GM10847 (cell line): ENCODE data around the gene CCDC34.

Source experiments
- POLR2A ChIP-seq: IDR thresholded peaks from 2 replicates; pipeline ENCODE4 v1.6.1; 2011; ENCODE audit not compliant: insufficient read length; ENCODE audit errors: extremely low read depth

Gene CCDC34

GRCh38 chr11:27293515-27294417 lies 69.2 kb downstream of the CCDC34 start:
- no peak for TF ChIP-seq POLR2A

- TF ChIP-seq POLR2A: no peak
Measured at GRCh38 chr11:27292637-27293010, 70.4 kb downstream of the CCDC34 start.

GRCh38 chr11:27291954-27292636 lies 70.9 kb downstream of the CCDC34 start:
- no peak for TF ChIP-seq POLR2A

- TF ChIP-seq POLR2A: no peak
Measured at GRCh38 chr11:27291302-27291889, 71.6 kb downstream of the CCDC34 start.

DNA sequence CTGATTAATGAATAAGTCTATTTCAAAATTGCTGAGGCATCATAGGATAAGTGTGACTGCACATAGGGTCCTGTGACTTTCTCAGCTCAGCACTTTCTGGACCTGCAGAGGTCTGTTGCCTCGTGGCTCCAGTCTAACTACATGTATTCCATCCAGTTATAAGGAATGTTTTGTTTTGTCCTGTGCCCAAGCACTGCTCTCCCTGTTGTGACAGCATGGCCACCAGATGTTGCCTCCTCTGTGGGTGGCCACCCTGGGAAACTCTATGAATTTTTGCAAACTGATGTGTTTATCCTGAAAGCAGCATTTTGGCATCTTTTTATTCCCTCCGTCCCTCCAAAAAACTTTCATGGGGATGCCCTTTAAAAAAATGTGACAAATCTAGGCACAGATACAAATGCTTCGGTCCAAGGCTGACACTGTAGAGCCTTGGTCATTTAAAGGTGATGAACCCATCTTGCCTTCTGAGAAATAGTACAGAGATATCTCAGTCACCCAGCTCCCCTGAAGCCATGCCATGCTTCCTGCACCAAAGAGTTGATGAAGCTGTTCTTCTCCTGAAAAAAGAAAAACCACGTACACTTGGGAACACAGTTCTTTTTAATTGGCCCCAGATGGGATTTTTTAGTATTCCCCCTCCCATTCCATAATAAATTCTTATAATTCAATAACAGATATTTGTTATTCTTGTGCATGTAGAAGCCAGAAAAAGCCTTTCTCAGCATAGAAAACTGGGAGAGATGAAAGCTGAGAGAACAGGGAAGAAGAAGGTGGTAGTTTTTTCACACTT lies 72.6 kb downstream of the CCDC34 start:
- no peak for TF ChIP-seq POLR2A
